HepG2 (cell line): ENCODE data around the gene XPO5. TPM values are rescaled to one million over a fixed set of nuclear protein-coding genes. Genes with fewer than 3 reads are reported as not detected.

ENCODE experiments used
- ATAC-seq: fragments of 200-7000 bp; cut with Tn5 transposase; 3 replicates; pipeline ENCODE4 v1.9.1; 2020; ENCODE audit warnings: mild to moderate bottlenecking, moderate library complexity
- BruUV-seq: library from RNA; stranded (reverse); fragments of 400-500 nt; replicated peaks from 2 replicates; lab custom pipeline; 2021; lab: Mats Ljungman, UMichigan
- CTCF ChIA-PET: fragments of 300-600 bp; formaldehyde crosslinking; extraction: SDS; loops from one replicate; lab custom pipeline; 2021; ENCODE audit warnings: low total read pairs, inconsistent platforms, low intra/inter-chr PET ratio; lab: Yijun Ruan, JAX
- POLR2A ChIA-PET: fragments of 350-600 bp; sonication (Branson Sonifier 250); formaldehyde crosslinking; loops from one replicate; lab custom pipeline; 2020; ENCODE audit warnings: antibody characterized with exemption, inconsistent platforms; lab: Yijun Ruan, JAX
- DNase-seq: peaks from one replicate; pipeline ENCODE4 v3.0.0-alpha.2; 2015; ENCODE audit warnings: low spot score
- FAIRE-seq: peaks from 3 replicates; lab custom pipeline; 2011; peaks lifted over from hg19 to GRCh38; lab: Jason Lieb, UNC
- H2AFZ ChIP-seq: one replicate; pipeline ENCODE4 v1.6.1; 2011; ENCODE audit warnings: low read length, inconsistent platforms
- H3K27ac ChIP-seq: fragments of 300-600 bp; 3 replicates; pipeline ENCODE4 v1.8.0; 2011; ENCODE audit warnings: mixed run types, mild to moderate bottlenecking, mixed read lengths, low read length, inconsistent platforms; ENCODE audit not compliant: insufficient read depth; ENCODE audit errors: extremely low read length
- H3K27me3 ChIP-seq, 2 experiments: fragments of 200-600 bp in 1 of 2; 2 replicates in 1 of 2; 3 replicates in 1 of 2; pipeline versions ENCODE4 v1.6.0 to v1.8.0; 2011; ENCODE audit warnings: low read length in 2 of 2, mild to moderate bottlenecking in 2 of 2, moderate library complexity in 2 of 2, inconsistent platforms in 1 of 2; ENCODE audit not compliant: insufficient read depth in 2 of 2, control insufficient read depth in 1 of 2
- H3K36me3 ChIP-seq, 2 experiments: fragments of 200-600 bp in 1 of 2; replicated peaks in 1 of 2; 2 replicates in 1 of 2; 3 replicates in 1 of 2; pipeline versions ENCODE4 v1.5.1 to v1.8.0; 2011; ENCODE audit warnings: low read length in 2 of 2, inconsistent platforms in 1 of 2; ENCODE audit not compliant: insufficient read depth in 2 of 2, control insufficient read depth in 1 of 2
- H3K4me1 ChIP-seq: 2 replicates; pipeline ENCODE4 v1.5.1; 2012; ENCODE audit warnings: low read length, inconsistent platforms; ENCODE audit not compliant: insufficient read depth
- H3K4me2 ChIP-seq: 2 replicates; pipeline ENCODE4 v1.6.0; 2011; ENCODE audit warnings: low read depth, low read length, inconsistent platforms
- H3K4me3 ChIP-seq, 3 experiments: fragments of 200-600 bp in 1 of 3; sonication (generic), shearing (Covaris generic) in 1 of 3; replicated peaks in 1 of 3; 2 replicates each; pipeline ENCODE4 v1.5.1; 2011 to 2016; ENCODE audit warnings: low read length in 3 of 3, inconsistent platforms in 2 of 3, low read depth in 2 of 3, mild to moderate bottlenecking in 2 of 3, control low read depth in 1 of 3, mixed read lengths in 1 of 3; ENCODE audit not compliant: insufficient read depth in 1 of 3
- H3K79me2 ChIP-seq: one replicate; pipeline ENCODE4 v1.6.1; 2011; ENCODE audit warnings: low read length, inconsistent platforms; ENCODE audit not compliant: insufficient read depth
- H3K9ac ChIP-seq: 2 replicates; pipeline ENCODE4 v1.6.0; 2011; ENCODE audit warnings: mild to moderate bottlenecking, low read depth, low read length, inconsistent platforms; ENCODE audit not compliant: insufficient read depth
- H3K9me3 ChIP-seq: 2 replicates; pipeline ENCODE4 v1.5.1; 2012; ENCODE audit warnings: mild to moderate bottlenecking, low read length
- H4K20me1 ChIP-seq: 2 replicates; pipeline ENCODE4 v1.6.0; 2011; ENCODE audit warnings: inconsistent platforms, mild to moderate bottlenecking, low read length, moderate library complexity; ENCODE audit not compliant: insufficient read depth
- ASH2L ChIP-seq: fragments of 300-600, 200-600 bp; sonication (generic); IDR thresholded peaks from 2 replicates; pipeline ENCODE4 v1.7.0; 2017; ENCODE audit warnings: low read depth, mild to moderate bottlenecking, moderate library complexity, mixed read lengths, low read length; ENCODE audit not compliant: insufficient read length
- HNF4G ChIP-seq, 2 experiments: sonication (generic) in 1 of 2; formaldehyde crosslinking in 1 of 2; IDR thresholded peaks; 2 replicates each; pipeline versions ENCODE4 v1.4.0 to v1.6.1; 2011 to 2020; ENCODE audit warnings: borderline replicate concordance in 2 of 2, low read depth in 2 of 2, mild to moderate bottlenecking in 2 of 2, low read length in 1 of 2, missing genetic modification reagents in 1 of 2, moderate library complexity in 1 of 2
- RFX5 ChIP-seq: IDR thresholded peaks from 2 replicates; pipeline ENCODE4 v1.6.1; 2011; ENCODE audit warnings: low read depth, low read length, improper control_type of control experiment
- TBX2 ChIP-seq: sonication (generic); formaldehyde crosslinking; IDR thresholded peaks from 2 replicates; pipeline ENCODE4 v1.5.0; 2020; ENCODE audit warnings: missing genetic modification reagents, mild to moderate bottlenecking, borderline replicate concordance
- ZNF331 ChIP-seq: sonication (generic); formaldehyde crosslinking; IDR thresholded peaks from 2 replicates; pipeline ENCODE4 v1.4.0; 2020; ENCODE audit warnings: missing genetic modification reagents
- ZNF510 ChIP-seq: sonication (generic); formaldehyde crosslinking; IDR thresholded peaks from 2 replicates; pipeline ENCODE4 v1.4.0; 2020; ENCODE audit warnings: low read depth, mild to moderate bottlenecking, missing genetic modification reagents
- WGBS: methylation state at CpG from one replicate; pipeline ENCODE4 v1.1.6; 2017; ENCODE audit warnings: low lambda C conversion rate; 5-methylcytosine and 5-hydroxymethylcytosine counted together
- in situ Hi-C: cut with HindIII; loops from 2 replicates; pipeline ENCODE4 v1.10.0; 2017; ENCODE audit warnings: low pct_unique_long_range_greater_than_20kb; ENCODE audit not compliant: extremely low pct_ligation_motif_present
- intact Hi-C: fragments of 100-400 bp; cut with micrococcal nuclease; formaldehyde crosslinking; loops from one replicate; pipeline ENCODE4 v1.10.0; 2022; ENCODE audit not compliant: unreplicated experiment
- polyA plus RNA-seq, 8 experiments: library from polyadenylated mRNA; depleted of rRNA in 3 of 8; stranded (reverse) in 7 of 8; unstranded in 1 of 8; fragments of >200 nt; fragmentation: Illumina TruSeq in 4 of 8; extraction: Trizol in 4 of 8; gene quantifications; 2 replicates each; pipeline versions ENCODE4 v1.2.1 to v1.2.3, GENCODE V29; 2011 to 2016; ENCODE audit warnings: low read depth in 4 of 8, missing spikeins in 1 of 8, mixed read lengths in 1 of 8; ENCODE audit not compliant: insufficient read depth in 1 of 8
- total RNA-seq, 5 experiments: library from RNA; depleted of rRNA; stranded (reverse); fragments of >200 nt; fragmentation: Illumina TruSeq; extraction: Trizol; gene quantifications; 2 replicates each; pipeline ENCODE4 v1.2.3, GENCODE V29; 2016; ENCODE audit warnings: low read depth in 1 of 5
- TF ChIP-seq, protein P1 (sequence below): IDR thresholded peaks from 2 replicates; pipeline ENCODE4 v1.6.1; 2016
- TF ChIP-seq, protein P2 (sequence below): sonication (generic); formaldehyde crosslinking; IDR thresholded peaks from 2 replicates; pipeline ENCODE4 v1.4.0; 2020; ENCODE audit warnings: missing genetic modification reagents
- TF ChIP-seq, protein P3 (sequence below): sonication (generic); formaldehyde crosslinking; IDR thresholded peaks from 2 replicates; pipeline ENCODE4 v1.4.0; 2020; ENCODE audit warnings: mild to moderate bottlenecking, missing genetic modification reagents

XPO5 gene
- total and polyA plus RNA-seq, 2 of the 13 experiments (the other 11 are each of a cell fraction or from before 2014, with no cell fraction given), result 52.2 to 68.0 TPM

GRCh38 chr6:43608807-43609206, 33.0 kb upstream of the XPO5 start:
- Histone ChIP-seq H3K4me3 (no peak overlapping the region), H2AFZ (no peak overlapping the region), H3K4me1 (no peaks in the 10 kb centered on the region), H3K9me3 (no peaks in the 10 kb centered on the region), H3K36me3 (peaks cover 14 to 66% of the 10 kb centered on the region in 2 experiments), H3K27ac (no peak overlapping the region), H3K9ac (no peak overlapping the region), H3K79me2 (no peaks in the 10 kb centered on the region), H3K4me2 (no peak overlapping the region), H3K27me3 (no peaks in the 10 kb centered on the region), H4K20me1 (no peaks in the 10 kb centered on the region)
- DNase-seq (no peak), ATAC-seq (no peak), FAIRE-seq (no peak)
- ChIA-PET POLR2A (interaction anchor here (1.1 to 1.2 kb wide), 2 partner anchors 20 to 470 kb away, joined by 3 to 7 read pairs; partner anchors contain the start of gene GTPBP2), CTCF (interaction anchor here (2.1 kb wide), 1 partner anchor 470 kb away, joined by 17 read pairs; no protein-coding TSS in a partner anchor)
- 95% methylated on average over 1 of the region's 1 CpG for WGBS
- intact Hi-C loops (loop anchor here (1.0 to 10.0 kb wide), 2 partner anchors 56 to 470 kb away; no protein-coding TSS in a partner anchor), in situ Hi-C loops (no loop called here)
- TF ChIP-seq ASH2L (peak; percentile 8), ZNF331 (no peak), TBX2 (CRISPR knock-in tag) (no peak), HNF4G (IDR thresholded peaks at IDR 0.05; ENCODE audit: borderline replicate concordance, low read depth, low read length) (no peak), HNF4G (CRISPR knock-in tag; IDR thresholded peaks at IDR 0.05; ENCODE audit: borderline replicate concordance, low read depth) (no peak)
- BruUV-seq, result no TSS peak

- intact Hi-C loops (loop anchor here (1.0 to 10.0 kb wide), 2 partner anchors 56 to 471 kb away; no protein-coding TSS in a partner anchor), in situ Hi-C loops (no loop called here)
- ChIA-PET CTCF (interaction anchor here (2.1 kb wide), 1 partner anchor 471 kb away, joined by 17 read pairs; no protein-coding TSS in a partner anchor), POLR2A (interaction anchor here (1.1 to 1.2 kb wide), 2 partner anchors 21 to 471 kb away, joined by 3 to 7 read pairs; partner anchors contain the start of gene GTPBP2)
- no peaks in the 10 kb centered on the region for H3K4me1 ChIP-seq
- ATAC-seq, result peak; percentile 89
- no peak overlapping the region for H3K4me2 ChIP-seq
- no peaks in the 10 kb centered on the region for H4K20me1 ChIP-seq
- no peak overlapping the region for H3K9ac ChIP-seq
- no peak overlapping the region for H2AFZ ChIP-seq
- DNase-seq, result peak; percentile 68
- peak; percentile 49 for FAIRE-seq
- no peaks in the 10 kb centered on the region for H3K27me3 ChIP-seq
- no peaks in the 10 kb centered on the region for H3K9me3 ChIP-seq
- no peaks in the 10 kb centered on the region for H3K79me2 ChIP-seq
- BruUV-seq, result no TSS peak
- 6% methylated on average over 5 of the region's 5 CpGs for WGBS
- no peak overlapping the region for H3K4me3 ChIP-seq
- H3K27ac ChIP-seq, result no peak overlapping the region
- peaks cover 14 to 66% of the 10 kb centered on the region in 2 experiments for H3K36me3 ChIP-seq
- TF ChIP-seq ZNF510 (0 out of 2 replicates have a peak, but pooled peaks have one; percentile 29), RFX5 (no peak)
- TF ChIP-seq, protein P1, sequence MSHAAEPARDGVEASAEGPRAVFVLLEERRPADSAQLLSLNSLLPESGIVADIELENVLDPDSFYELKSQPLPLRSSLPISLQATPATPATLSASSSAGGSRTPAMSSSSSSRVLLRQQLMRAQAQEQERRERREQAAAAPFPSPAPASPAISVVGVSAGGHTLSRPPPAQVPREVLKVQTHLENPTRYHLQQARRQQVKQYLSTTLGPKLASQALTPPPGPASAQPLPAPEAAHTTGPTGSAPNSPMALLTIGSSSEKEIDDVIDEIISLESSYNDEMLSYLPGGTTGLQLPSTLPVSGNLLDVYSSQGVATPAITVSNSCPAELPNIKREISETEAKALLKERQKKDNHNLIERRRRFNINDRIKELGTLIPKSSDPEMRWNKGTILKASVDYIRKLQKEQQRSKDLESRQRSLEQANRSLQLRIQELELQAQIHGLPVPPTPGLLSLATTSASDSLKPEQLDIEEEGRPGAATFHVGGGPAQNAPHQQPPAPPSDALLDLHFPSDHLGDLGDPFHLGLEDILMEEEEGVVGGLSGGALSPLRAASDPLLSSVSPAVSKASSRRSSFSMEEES, result no peak
- TF ChIP-seq, protein P2, sequence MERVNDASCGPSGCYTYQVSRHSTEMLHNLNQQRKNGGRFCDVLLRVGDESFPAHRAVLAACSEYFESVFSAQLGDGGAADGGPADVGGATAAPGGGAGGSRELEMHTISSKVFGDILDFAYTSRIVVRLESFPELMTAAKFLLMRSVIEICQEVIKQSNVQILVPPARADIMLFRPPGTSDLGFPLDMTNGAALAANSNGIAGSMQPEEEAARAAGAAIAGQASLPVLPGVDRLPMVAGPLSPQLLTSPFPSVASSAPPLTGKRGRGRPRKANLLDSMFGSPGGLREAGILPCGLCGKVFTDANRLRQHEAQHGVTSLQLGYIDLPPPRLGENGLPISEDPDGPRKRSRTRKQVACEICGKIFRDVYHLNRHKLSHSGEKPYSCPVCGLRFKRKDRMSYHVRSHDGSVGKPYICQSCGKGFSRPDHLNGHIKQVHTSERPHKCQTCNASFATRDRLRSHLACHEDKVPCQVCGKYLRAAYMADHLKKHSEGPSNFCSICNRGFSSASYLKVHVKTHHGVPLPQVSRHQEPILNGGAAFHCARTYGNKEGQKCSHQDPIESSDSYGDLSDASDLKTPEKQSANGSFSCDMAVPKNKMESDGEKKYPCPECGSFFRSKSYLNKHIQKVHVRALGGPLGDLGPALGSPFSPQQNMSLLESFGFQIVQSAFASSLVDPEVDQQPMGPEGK, result peak; percentile 29; the same call in 1 of the 2 replicates
- TF ChIP-seq, protein P3, sequence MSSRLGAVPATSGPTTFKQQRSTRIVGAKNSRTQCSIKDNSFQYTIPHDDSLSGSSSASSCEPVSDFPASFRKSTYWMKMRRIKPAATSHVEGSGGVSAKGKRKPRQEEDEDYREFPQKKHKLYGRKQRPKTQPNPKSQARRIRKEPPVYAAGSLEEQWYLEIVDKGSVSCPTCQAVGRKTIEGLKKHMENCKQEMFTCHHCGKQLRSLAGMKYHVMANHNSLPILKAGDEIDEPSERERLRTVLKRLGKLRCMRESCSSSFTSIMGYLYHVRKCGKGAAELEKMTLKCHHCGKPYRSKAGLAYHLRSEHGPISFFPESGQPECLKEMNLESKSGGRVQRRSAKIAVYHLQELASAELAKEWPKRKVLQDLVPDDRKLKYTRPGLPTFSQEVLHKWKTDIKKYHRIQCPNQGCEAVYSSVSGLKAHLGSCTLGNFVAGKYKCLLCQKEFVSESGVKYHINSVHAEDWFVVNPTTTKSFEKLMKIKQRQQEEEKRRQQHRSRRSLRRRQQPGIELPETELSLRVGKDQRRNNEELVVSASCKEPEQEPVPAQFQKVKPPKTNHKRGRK (CRISPR knock-in tag), result 0 out of 2 replicates have a peak, but pooled peaks have one; percentile 31
Measured at GRCh38 chr6:43608310-43608763, 32.5 kb upstream of the XPO5 start.
